Liver (tissue), 3 donors: Measurements from ENCODE around the gene RCOR3.

Source experiments
- ATF3 ChIP-seq: IDR thresholded peaks from 2 replicates; pipeline ENCODE4 v1.6.1; 2016; ENCODE audit warnings: antibody characterized with exemption
- CTCF ChIP-seq: fragments of 150-350 bp; IDR thresholded peaks from 2 replicates; pipeline ENCODE4 v1.5.1; 2017; ENCODE audit warnings: improper control_type of control experiment, low read depth, low read length; ENCODE audit not compliant: missing input control
- HNF4A ChIP-seq, 2 donors: conservative IDR thresholded peaks; 2 replicates each; pipeline ENCODE4 v1.6.1; 2016; ENCODE audit warnings: antibody characterized with exemption in 2 of 2, mild to moderate bottlenecking in 2 of 2
- NR2F2 ChIP-seq: IDR thresholded peaks from 2 replicates; pipeline ENCODE4 v1.6.1; 2016; ENCODE audit warnings: antibody characterized with exemption
- RAD21 ChIP-seq, 2 donors: IDR thresholded peaks; 2 replicates each; pipeline ENCODE4 v1.6.1; 2016; ENCODE audit warnings: antibody characterized with exemption in 2 of 2, mild to moderate bottlenecking in 2 of 2
- SP1 ChIP-seq: IDR thresholded peaks from 2 replicates; pipeline ENCODE4 v1.6.1; 2018; ENCODE audit warnings: antibody characterized with exemption, mild to moderate bottlenecking
- TAF1 ChIP-seq: conservative IDR thresholded peaks from 2 replicates; pipeline ENCODE4 v1.6.1; 2016; ENCODE audit warnings: antibody characterized with exemption, mild to moderate bottlenecking
- TF ChIP-seq, protein P1 (sequence below): IDR thresholded peaks from 2 replicates; pipeline ENCODE4 v1.6.1; 2016; ENCODE audit warnings: antibody characterized with exemption
- donor health status: healthy.
- donor health status: healthy.

DNA sequence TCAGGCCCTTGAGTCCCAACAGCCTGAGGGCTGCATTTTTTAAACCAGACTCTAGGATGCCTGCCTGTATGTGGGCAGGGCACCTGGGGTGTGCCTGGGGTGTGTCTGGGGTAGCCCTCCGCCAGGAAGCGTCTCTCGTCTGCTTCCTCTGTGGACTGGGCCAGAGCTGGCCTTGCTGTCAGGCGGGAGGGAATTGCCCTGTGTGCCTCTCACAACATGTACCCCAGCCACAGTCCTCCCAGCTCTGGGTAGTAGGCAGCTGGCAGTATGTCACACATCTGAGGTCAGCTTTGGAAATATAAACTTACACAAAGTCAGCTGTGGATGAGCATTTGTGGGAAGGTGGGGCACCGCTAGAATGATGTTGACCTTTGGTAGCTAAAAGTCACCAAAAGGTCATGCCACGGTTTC, 80.5 kb downstream of the RCOR3 start:
- TF ChIP-seq CTCF (no peak), SP1 (no peak), RAD21 (IDR thresholded peaks at IDR 0.05) (no peak), NR2F2 (no peak), ATF3 (no peak), TAF1 (no peak), HNF4A (conservative IDR thresholded peaks at IDR 0.05) (no peak)
- TF ChIP-seq, protein P1, sequence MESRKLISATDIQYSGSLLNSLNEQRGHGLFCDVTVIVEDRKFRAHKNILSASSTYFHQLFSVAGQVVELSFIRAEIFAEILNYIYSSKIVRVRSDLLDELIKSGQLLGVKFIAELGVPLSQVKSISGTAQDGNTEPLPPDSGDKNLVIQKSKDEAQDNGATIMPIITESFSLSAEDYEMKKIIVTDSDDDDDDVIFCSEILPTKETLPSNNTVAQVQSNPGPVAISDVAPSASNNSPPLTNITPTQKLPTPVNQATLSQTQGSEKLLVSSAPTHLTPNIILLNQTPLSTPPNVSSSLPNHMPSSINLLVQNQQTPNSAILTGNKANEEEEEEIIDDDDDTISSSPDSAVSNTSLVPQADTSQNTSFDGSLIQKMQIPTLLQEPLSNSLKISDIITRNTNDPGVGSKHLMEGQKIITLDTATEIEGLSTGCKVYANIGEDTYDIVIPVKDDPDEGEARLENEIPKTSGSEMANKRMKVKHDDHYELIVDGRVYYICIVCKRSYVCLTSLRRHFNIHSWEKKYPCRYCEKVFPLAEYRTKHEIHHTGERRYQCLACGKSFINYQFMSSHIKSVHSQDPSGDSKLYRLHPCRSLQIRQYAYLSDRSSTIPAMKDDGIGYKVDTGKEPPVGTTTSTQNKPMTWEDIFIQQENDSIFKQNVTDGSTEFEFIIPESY, result no peak
